Activated naive CD4-positive, alpha-beta T cell treated with anti-CD3 and anti-CD28 coated beads for 36 hours (primary cell): ENCODE measurements around the gene SLX9. TPM values are rescaled to one million over a fixed set of nuclear protein-coding genes. Genes with fewer than 3 reads are reported as not detected.
"Not testable (repeated sequence)": the region's sequence is repeated elsewhere in the genome, so short reads cannot be mapped to it uniquely, and the experiment has no call there.

Experiments used
- CTCF ChIA-PET: fragments of 350-600 bp; sonication (Branson Sonifier 250); formaldehyde crosslinking; loops from one replicate; lab custom pipeline; 2021; ENCODE audit warnings: antibody characterized with exemption; lab: Charles Lee
- DNase-seq: peaks from one replicate; pipeline ENCODE4 v3.0.0-alpha.2; 2020
- H3K27ac Mint-ChIP-seq: one replicate; pipeline ENCODE4 v1.8.0; 2021; ENCODE audit warnings: mild to moderate bottlenecking, mixed read lengths
- H3K27me3 Mint-ChIP-seq: one replicate; pipeline ENCODE4 v1.8.0; 2021; ENCODE audit warnings: low read depth, mixed read lengths
- H3K36me3 Mint-ChIP-seq: one replicate; pipeline ENCODE4 v1.8.0; 2021; ENCODE audit warnings: low read depth, mixed read lengths
- H3K4me1 Mint-ChIP-seq: one replicate; pipeline ENCODE4 v1.8.0; 2021; ENCODE audit warnings: low read depth, mixed read lengths
- H3K4me3 Mint-ChIP-seq: one replicate; pipeline ENCODE4 v1.8.0; 2021; ENCODE audit warnings: mild to moderate bottlenecking, moderate library complexity, mixed read lengths
- H3K9me3 Mint-ChIP-seq: one replicate; pipeline ENCODE4 v1.8.0; 2021; ENCODE audit warnings: mixed read lengths
- intact Hi-C: fragments of 100-400 bp; cut with micrococcal nuclease; formaldehyde crosslinking; loops from one replicate; pipeline ENCODE4 v1.15.1; 2023
- total RNA-seq, 2 experiments: library from RNA; stranded (reverse); gene quantifications; one replicate each; pipeline ENCODE4 v1.2.3, GENCODE V29; 2021

Gene SLX9
- total RNA-seq, 2 experiments from 2014 or later = 61.8 to 63.4 TPM

GRCh38 chr21:44972301-44972814 lies 32.5 kb downstream of the SLX9 start:
- Mint-ChIP-seq H3K36me3 (peaks cover 10% of the 10 kb centered on the region), H3K9me3 (no peaks in the 10 kb centered on the region), H3K27me3 (no peaks in the 10 kb centered on the region), H3K4me3 (no peak overlapping the region), H3K4me1 (peaks cover 11% of the 10 kb centered on the region), H3K27ac (no peak overlapping the region)
- CTCF ChIA-PET = interaction anchor here (0.6 to 1.3 kb wide), 3 partner anchors 164 to 181 kb away, joined by 3 to 4 read pairs (median 4); no protein-coding TSS in a partner anchor
- intact Hi-C loops = no loop called here
- DNase-seq = no peak

DNA sequence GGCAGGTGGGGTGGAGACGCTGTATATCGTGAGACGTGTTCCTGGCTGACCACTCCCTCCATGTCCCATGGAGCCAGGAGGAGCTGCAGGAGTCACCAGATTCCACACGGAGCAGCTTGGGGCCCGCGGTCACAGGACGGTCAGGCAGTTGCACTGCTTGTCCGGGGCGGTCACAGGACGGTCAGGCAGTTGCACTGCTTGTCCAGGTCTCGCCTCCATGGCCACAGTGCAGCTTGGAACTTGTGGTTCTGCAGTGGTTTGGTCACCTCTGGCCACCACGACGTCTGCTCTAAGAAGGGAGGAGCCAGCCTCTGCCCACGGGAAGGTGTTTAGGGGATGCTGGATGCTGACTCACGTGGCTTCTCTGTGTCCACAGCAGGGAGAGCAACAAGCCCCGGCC lies 33.0 kb downstream of the SLX9 start:
- intact Hi-C loops = no loop called here
- H3K4me3 Mint-ChIP-seq = no peak overlapping the region
- DNase-seq = no peak
- no peaks in the 10 kb centered on the region for H3K27me3 Mint-ChIP-seq
- CTCF ChIA-PET = no interaction called here
- no peak overlapping the region for H3K27ac Mint-ChIP-seq
- H3K9me3 Mint-ChIP-seq = no peaks in the 10 kb centered on the region
- peaks cover 10% of the 10 kb centered on the region for H3K36me3 Mint-ChIP-seq
- H3K4me1 Mint-ChIP-seq = peaks cover 9% of the 10 kb centered on the region

DNA sequence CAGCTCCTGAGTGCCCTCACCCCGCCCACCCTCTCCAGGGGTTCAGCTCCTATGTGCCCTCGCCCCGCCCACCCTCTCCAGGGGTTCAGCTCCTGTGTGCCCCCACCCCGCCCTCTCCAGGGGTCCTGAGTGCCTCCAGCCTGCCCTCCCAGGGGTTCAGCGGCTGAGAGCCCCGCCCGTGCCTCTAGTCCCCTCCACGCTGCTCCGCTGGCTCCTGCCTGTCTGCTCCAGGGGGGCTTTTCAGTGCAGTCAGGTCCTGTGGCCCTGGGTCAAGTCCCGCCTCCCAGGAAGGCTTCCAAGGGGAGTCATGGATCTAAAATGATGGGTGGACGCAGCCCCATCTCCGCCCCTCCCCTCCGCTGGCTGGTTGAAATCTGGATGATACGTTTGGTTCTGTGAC lies 33.8 kb downstream of the SLX9 start:
- Mint-ChIP-seq H3K27ac (no peak overlapping the region), H3K36me3 (peaks cover 7% of the 10 kb centered on the region), H3K4me3 (no peak overlapping the region), H3K4me1 (peaks cover 6% of the 10 kb centered on the region), H3K27me3 (no peaks in the 10 kb centered on the region), H3K9me3 (no peaks in the 10 kb centered on the region)
- no peak for DNase-seq
- intact Hi-C loops = no loop called here
- CTCF ChIA-PET = no interaction called here

- Mint-ChIP-seq H3K9me3 (no peaks in the 10 kb centered on the region), H3K27me3 (no peaks in the 10 kb centered on the region), H3K36me3 (peaks cover 5% of the 10 kb centered on the region), H3K4me1 (peaks cover under 1% of the 10 kb centered on the region), H3K4me3 (no peak overlapping the region), H3K27ac (no peak overlapping the region)
- DNase-seq = no peak
- CTCF ChIA-PET = interaction anchor here (0.7 to 1.5 kb wide), 3 partner anchors 52 to 156 kb away, joined by 3 to 4 read pairs (median 3); no protein-coding TSS in a partner anchor
- intact Hi-C loops = no loop called here
Observed at GRCh38 chr21:44974676-44975075, 34.8 kb downstream of the SLX9 start.

DNA sequence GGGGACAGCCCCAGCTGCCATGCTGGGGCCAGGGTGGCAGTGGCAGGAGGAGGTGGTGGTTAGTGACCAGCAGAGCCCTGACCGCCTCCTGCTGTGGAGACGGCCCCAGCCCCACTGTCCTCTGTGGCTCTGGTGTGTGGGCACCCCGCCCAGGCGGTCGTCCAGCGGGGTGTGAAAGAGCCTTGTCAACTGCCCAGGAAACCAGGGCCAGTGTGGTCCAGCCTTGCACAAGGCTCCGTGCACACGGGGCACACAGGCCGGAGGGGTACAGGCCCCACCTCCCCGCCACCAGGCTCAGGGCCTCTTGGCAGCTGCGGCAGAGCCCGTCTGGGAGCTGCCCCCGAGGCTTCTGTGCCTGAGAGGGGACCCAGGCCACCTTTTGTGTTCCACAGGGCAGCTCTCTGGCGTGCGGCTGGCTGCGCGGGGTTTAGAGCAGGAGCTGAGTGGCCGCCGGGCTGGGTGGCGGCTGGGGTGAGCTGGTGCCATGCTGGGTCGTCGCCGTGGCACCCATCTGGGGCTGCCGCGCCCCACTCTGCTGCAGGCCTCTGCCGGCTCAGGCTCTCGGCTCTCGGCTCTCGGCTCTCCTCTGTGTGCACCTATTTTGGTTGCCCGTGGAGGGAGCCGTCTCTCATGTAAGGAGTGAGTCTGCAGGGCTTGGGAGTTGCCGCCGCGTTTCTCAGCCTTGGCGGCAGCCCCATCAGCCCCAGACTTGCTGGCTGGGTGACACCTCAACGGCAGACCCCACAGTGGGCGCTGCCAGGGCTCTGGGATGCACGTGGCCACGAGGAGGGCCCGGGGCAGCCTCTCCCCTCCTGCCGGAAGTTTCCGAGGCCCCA lies 36.1 kb downstream of the SLX9 start:
- Mint-ChIP-seq H3K9me3 (no peaks in the 10 kb centered on the region), H3K27me3 (no peaks in the 10 kb centered on the region), H3K27ac (no peak overlapping the region), H3K4me1 (no peaks in the 10 kb centered on the region), H3K4me3 (no peak overlapping the region), H3K36me3 (peaks cover 5% of the 10 kb centered on the region)
- DNase-seq = no peak
- CTCF ChIA-PET = interaction anchor here (1.3 to 1.5 kb wide), 3 partner anchors 152 to 161 kb away, joined by 3 to 4 read pairs (median 3); no protein-coding TSS in a partner anchor
- intact Hi-C loops = no loop called here

- H3K27me3 Mint-ChIP-seq, H3K4me1 Mint-ChIP-seq, H3K9me3 Mint-ChIP-seq, DNase-seq, intact Hi-C loops, H3K4me3 Mint-ChIP-seq, H3K36me3 Mint-ChIP-seq, H3K27ac Mint-ChIP-seq: not testable (repeated sequence)
- CTCF ChIA-PET = interaction anchor here (1.1 to 1.5 kb wide), 2 partner anchors 27 to 160 kb away, joined by 3 to 5 read pairs; no protein-coding TSS in a partner anchor
Observed at GRCh38 chr21:44976556-44977393, 36.9 kb downstream of the SLX9 start.

- Mint-ChIP-seq H3K9me3 (no peaks in the 10 kb centered on the region), H3K27me3 (no peaks in the 10 kb centered on the region), H3K4me1 (no peaks in the 10 kb centered on the region), H3K4me3 (no peak overlapping the region), H3K27ac (no peak overlapping the region), H3K36me3 (peaks cover 2% of the 10 kb centered on the region)
- CTCF ChIA-PET = interaction anchor here (0.6 to 1.5 kb wide), 3 partner anchors 28 to 159 kb away, joined by 3 to 5 read pairs (median 3); no protein-coding TSS in a partner anchor
- intact Hi-C loops = no loop called here
- DNase-seq = no peak
Observed at GRCh38 chr21:44977616-44978340, 37.9 kb downstream of the SLX9 start.

GRCh38 chr21:44979687-44980561 lies 40.1 kb downstream of the SLX9 start:
- peaks cover 1% of the 10 kb centered on the region for H3K36me3 Mint-ChIP-seq
- intact Hi-C loops = no loop called here
- CTCF ChIA-PET = interaction anchor here (0.7 kb wide), 1 partner anchor 80 kb away, joined by 3 read pairs; no protein-coding TSS in a partner anchor
- no peak for DNase-seq
- no peaks in the 10 kb centered on the region for H3K9me3 Mint-ChIP-seq
- no peaks in the 10 kb centered on the region for H3K4me1 Mint-ChIP-seq
- no peaks in the 10 kb centered on the region for H3K27me3 Mint-ChIP-seq
- H3K27ac Mint-ChIP-seq = no peak overlapping the region
- no peak overlapping the region for H3K4me3 Mint-ChIP-seq

DNA sequence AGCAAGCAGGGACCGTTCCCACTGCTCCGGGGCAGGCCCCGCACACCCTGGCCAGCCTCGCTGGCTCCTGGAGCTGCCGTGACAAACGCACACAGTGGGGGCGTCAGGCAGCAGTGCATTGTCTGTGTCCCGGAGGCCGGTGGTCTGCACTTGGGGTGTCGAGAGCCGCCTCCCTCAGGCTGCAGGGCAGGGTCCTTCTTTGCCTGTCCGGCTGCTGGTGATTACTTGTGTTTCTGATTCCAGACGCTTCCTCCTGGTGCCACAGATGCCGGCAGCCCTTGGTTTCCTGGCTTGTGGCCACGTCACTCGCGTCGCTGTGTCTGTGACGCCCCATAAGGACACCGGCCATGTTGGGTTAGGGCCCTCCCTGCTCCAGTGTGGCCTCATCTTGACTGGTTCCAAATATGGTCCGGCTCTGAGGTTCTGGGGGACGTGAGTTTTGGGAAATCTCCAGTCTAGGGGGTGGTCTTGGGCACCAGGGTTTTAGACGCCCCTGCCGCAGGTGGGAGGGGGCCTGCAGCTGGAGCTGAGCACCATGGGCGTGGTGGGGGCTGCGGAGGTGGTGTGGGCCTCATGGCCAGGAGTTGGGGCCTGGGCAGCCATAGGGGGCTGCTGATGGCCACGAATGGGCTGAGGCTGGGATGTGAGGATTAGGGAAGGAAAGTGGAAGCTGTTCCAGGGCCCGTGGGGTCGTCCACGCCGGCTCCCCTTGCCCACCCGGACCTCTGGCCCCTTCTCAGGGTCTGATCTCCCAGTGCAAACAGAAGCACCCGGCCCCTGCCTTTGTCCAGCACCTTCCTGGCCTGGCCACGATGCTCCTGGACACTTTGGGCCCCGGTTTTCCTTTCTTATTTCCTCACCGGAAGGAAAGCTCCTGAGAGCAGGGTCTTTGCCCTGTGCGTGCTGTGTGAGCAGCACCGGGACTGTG lies 41.0 kb downstream of the SLX9 start:
- peaks cover 1% of the 10 kb centered on the region for H3K36me3 Mint-ChIP-seq
- no peaks in the 10 kb centered on the region for H3K27me3 Mint-ChIP-seq
- no peak overlapping the region for H3K27ac Mint-ChIP-seq
- no peaks in the 10 kb centered on the region for H3K4me1 Mint-ChIP-seq
- CTCF ChIA-PET = no interaction called here
- intact Hi-C loops = no loop called here
- H3K9me3 Mint-ChIP-seq = no peaks in the 10 kb centered on the region
- no peak overlapping the region for H3K4me3 Mint-ChIP-seq
- no peak for DNase-seq

GRCh38 chr21:44982558-44983250 lies 42.9 kb downstream of the SLX9 start:
- intact Hi-C loops = no loop called here
- no peaks in the 10 kb centered on the region for H3K4me1 Mint-ChIP-seq
- DNase-seq = no peak
- no peak overlapping the region for H3K27ac Mint-ChIP-seq
- H3K4me3 Mint-ChIP-seq = no peak overlapping the region
- peaks cover 1% of the 10 kb centered on the region for H3K36me3 Mint-ChIP-seq
- H3K9me3 Mint-ChIP-seq = no peaks in the 10 kb centered on the region
- no peaks in the 10 kb centered on the region for H3K27me3 Mint-ChIP-seq
- CTCF ChIA-PET = no interaction called here
